Spleen (tissue), 7 donors: Measurements from ENCODE around the gene EDN3.

Experiments used
- CTCF ChIP-seq, 11 experiments: fragments of 200-600 bp in 7 of 11; fragments of 450-650 bp in 4 of 11; sonication (generic) in 4 of 11; IDR thresholded peaks in 8 of 11; conservative IDR thresholded peaks in 3 of 11; 1 replicate in 7 of 11; 2 replicates in 4 of 11; pipeline versions ENCODE4 v1.4.0 to v1.8.0; 2016 to 2021; ENCODE audit warnings: antibody characterized with exemption in 11 of 11, inconsistent platforms in 4 of 11, mild to moderate bottlenecking in 1 of 11
- POLR2A ChIP-seq, 3 donors: fragments of 450-650 bp; IDR thresholded peaks; one replicate each; pipeline ENCODE4 v1.5.1; 2017; ENCODE audit warnings: antibody characterized with exemption in 3 of 3, mild to moderate bottlenecking in 1 of 3
- POLR2AphosphoS5 ChIP-seq, 3 donors: sonication (generic); formaldehyde crosslinking; IDR thresholded peaks; one replicate each; pipeline ENCODE4 v1.5.1; 2017; ENCODE audit warnings: antibody characterized with exemption in 3 of 3
- donor health status: DM: no; HTN: no; CAD: no; lungs with moderate emphysema.
- donor health status: DM: no; HTN: no; CAD: no.
- donor health status: DM: no; HTN: no; CAD: no.

GRCh38 chr20:59295531-59295930 lies 4.9 kb upstream of the EDN3 start:
- TF ChIP-seq POLR2AphosphoS5 (IDR thresholded peaks at IDR 0.05) (no peak), CTCF (IDR thresholded peaks at IDR 0.05 in 8 of 11, conservative IDR thresholded peaks at IDR 0.05 in 3 of 11) (no peak), POLR2A (IDR thresholded peaks at IDR 0.05) (no peak)
